HG02642 (cell line): ENCODE data around the gene ABCB11.
"Not testable (repeated sequence)": the region's sequence is repeated elsewhere in the genome, so short reads cannot be mapped to it uniquely, and the experiment has no call there.

ENCODE experiments used
- ATAC-seq: cut with Tn5 transposase; IDR thresholded peaks from one replicate; pipeline ENCODE4 v1.9.1; 2021; ENCODE audit warnings: mild to moderate bottlenecking; ENCODE audit not compliant: unreplicated experiment, poor library complexity

Gene ABCB11

DNA sequence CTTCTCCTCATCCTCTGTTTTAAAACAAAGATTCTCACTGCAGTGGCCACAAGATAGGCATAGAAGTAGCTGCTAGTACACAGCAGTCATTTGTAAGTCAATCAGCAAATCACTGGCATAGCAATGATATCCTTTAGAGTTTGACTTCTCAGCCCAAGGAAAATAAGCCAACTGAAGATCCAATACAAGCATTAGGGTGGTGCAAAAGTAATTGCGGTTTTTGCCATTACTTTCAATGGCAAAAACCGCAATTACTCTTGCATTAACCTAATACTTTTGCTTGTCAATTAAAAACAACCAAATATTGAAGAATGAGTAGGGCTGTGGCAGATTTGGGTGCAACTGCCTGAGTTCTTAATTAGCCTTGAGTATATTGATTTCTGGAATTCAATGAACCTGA lies 127.2 kb downstream of the ABCB11 start:
- ATAC-seq, result no peak

DNA sequence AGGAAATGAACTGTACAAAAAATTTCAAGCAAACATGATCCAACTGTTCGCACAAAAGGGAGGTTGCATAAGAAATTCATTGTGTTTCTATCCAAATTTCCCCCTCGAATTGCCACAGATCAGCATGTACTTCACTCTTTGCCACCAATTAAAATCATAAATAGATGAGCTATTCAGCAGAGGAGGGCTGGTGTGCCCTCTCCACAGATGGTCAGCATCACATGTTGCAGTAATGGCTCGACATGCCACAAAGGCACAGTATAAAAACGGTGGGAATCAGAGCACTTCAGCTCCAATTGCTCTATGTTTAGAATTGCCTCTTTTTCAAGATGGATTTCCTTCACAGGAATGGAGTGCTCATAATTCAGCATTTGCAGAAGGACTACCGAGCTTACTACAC lies 130.1 kb downstream of the ABCB11 start, which contains the start of gene G6PC2:
Gene G6PC2, plus strand, starts transcription at position 289 of the 400 bp plus-strand sequence. Its CDS starts 41 bp downstream, at position 330.
- ATAC-seq, result no peak

DNA sequence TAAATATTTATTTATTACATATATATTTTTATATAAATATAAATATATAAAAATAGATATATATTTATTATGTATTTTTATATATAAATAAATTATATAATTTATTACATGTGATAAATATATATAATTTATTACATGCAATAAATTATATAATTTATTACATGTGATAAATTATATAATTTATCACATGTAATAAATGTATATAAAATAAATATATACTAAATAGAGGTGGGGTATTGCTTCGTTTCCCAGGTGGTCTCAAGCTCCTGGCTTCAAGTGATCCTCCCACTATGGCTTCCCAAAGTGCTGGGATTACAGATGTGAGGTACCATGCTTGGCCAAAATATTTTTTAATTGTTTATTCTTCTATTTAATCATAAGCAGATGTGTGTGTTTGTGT lies 133.7 kb downstream of the ABCB11 start:
- ATAC-seq, result no peak

DNA sequence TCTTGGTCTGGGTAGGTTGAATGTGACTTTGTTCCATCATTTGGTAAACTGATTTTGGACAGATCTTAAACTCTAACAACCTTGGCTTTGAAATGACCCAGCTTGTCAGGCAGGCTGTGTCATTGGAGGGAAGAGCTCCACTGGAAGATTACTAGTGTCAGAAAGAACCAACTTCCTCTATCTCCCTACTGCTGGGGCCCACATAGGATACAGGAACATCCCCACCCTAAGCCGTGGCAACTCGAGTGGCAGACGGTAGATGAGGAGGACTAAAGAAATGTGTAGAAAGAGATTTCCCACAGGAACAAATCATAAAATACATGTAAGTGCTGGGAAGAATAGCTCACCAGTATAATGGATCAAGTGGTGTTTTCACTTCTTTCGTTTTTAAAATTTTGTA lies 134.3 kb downstream of the ABCB11 start:
- no peak for ATAC-seq

DNA sequence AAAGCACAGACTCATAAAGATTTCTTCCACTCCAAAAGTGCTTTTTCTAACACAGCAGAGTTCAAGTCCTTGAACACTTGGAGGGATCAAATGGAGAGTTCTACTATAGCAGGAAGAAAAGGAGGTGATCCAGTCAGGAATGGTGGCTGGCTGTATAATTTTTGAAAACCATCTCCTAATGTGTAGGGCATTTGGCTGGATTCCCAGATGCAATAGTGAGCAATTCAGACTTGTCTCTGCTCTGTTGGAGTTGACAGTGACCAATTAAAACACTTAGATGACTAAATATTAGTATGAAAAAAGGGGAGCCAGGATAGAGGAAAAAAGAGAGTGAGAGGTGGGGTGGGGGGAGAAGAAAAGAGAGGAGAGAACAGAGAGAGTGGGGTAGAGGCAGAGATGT lies 135.4 kb downstream of the ABCB11 start:
- ATAC-seq, result no peak

DNA sequence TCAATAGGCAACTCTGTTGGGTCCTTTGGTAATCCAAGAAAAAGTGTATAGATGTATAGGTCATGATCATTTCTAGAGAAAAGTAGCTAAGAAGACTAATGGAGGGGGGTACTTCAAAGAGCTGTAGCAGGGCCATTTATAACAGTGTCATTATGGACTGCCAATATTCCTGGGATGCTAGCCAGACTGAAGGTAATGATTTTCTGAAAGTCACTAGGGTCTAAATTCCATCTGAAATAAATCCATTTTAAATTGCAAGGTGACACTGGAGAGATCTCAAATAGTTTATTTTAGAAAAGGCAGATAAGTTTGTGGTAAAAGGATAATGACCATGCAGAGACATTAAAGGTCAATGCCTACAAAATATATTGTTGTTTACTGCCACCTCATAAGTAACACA lies 136.4 kb downstream of the ABCB11 start:
- no peak for ATAC-seq

DNA sequence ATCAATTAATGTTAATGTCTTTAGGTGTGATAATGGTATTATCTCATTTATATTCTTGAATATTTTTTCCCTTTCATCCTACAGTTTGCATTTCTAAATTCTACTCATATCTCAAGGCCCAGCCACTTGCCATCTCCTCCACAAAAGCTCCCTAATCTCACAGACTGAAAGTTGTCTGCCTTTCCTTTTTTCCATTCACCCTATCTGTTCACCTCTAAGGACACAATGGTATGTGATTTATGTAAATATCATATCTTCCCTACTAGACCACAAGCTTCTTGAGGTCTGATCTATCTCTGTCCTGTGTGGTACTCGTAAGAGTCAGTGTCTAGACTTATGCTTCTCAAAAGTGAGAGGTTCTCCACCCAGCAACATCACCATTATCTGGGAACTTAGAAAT lies 137.0 kb downstream of the ABCB11 start:
- no peak for ATAC-seq

DNA sequence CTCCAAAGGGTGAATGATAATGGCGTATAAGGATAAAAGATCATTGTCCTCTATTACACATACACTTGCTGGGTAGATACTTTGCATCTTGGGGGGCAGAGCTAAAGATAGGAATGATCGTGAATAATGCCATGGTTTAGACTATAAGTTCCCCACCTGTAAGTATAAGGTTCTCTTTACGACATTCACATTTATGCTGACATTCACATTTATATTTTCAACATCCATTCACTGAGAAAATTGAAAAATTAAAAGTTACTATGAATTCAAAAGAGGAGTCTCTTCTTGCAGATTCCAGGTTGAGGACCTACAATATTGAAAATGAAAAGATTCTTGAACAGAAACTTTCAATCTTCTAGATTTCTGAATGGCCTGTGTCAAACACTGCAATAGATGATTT lies 138.8 kb downstream of the ABCB11 start:
- no peak for ATAC-seq

DNA sequence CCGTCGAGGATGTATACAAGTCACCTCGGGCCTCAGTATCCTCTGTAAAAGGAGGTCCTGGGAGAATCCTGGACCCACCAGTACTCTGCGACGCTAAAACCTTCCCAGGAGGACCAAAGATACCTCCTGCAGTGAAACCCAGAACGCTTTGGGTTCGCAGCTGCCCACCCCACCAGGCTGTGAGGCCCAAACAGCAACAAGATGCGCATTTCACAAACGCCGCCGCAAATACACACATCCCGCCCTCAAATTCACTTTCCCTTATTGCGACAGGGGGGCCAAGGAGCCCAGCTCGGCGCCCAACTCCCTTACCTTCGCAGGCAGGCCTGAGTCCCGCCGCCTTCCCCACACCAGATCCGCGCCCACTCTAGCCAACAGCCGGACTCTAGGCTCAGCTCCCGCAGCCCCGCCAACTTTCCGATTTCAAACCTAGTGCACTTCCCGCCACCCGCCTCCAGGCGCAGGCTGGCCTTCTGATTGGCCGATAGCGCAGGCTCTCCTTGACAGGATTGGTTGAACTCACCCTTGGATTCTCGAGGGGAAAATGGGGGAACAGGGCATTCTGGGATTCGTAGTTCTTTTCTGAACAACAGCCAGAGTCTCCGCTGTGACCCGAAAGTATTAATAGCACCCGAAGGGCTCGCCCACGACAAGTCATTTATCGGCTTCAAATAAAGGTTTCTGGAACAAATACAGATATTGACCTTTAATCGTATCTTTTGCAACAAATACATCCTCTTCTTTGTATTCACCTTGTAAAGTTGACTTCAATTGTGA lies 140.9 kb downstream of the ABCB11 start, which contains the start of gene SPC25:
Gene SPC25, minus strand, starts transcription at position 425 of the 777 bp plus-strand sequence. CDS start 911 bp downstream, outside the sequence.
- ATAC-seq, result peak; percentile 100

DNA sequence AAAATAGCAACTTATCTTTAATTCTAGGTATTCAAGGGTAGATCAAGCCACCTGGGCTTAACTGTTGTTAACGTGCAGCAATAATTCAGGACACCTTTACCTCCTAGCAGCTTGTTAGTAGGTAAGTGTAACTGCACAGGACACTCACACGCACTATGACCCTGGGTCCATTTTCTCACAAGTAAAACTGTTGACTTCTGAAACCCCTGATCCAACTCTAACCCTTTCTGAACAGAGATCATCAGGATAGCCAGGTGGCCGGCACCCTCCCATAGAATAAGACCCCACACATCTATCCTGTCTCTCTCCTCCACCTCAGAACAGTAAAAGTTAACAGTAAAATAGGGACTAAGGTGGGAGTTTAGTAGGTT lies 141.5 kb downstream of the ABCB11 start:
- ATAC-seq, result no peak

DNA sequence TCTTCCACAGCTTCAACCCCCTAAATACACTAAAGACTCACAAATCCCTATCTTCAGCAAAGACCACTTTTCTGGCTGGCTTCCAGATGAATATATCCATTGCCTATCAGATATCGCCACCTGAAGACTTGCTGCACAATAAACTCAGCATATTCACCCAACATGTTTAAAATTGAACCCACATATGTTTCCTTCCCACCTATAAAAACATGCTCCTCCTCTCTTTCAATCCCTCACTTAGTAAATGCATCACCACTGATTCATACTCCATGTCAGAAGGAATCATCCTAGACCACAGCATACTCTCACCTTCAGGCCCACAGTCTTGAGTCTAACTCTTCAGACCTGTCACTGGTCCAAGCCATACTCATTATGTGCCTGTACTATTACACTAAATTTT lies 146.1 kb downstream of the ABCB11 start:
- ATAC-seq, result no peak

DNA sequence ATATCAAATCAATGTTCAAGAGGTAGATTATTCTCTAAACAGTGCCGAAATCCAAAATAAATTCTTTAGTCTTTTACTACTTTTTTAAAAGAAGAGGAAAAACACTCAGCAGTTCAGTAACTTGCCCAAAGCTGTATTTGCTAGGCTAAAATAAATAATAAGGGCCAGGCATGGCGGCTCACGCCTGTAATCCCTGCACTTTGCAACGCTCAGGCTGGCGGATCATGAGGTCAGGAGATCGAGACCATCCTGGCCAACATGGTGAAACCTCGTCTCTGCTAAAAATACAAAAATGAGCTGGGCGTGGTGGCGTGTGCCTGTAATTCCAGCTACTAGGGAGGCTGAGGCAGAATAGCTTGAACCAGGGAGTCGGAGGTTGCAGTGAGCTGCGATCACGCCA lies 149.0 kb downstream of the ABCB11 start:
- ATAC-seq, result not testable (repeated sequence)

DNA sequence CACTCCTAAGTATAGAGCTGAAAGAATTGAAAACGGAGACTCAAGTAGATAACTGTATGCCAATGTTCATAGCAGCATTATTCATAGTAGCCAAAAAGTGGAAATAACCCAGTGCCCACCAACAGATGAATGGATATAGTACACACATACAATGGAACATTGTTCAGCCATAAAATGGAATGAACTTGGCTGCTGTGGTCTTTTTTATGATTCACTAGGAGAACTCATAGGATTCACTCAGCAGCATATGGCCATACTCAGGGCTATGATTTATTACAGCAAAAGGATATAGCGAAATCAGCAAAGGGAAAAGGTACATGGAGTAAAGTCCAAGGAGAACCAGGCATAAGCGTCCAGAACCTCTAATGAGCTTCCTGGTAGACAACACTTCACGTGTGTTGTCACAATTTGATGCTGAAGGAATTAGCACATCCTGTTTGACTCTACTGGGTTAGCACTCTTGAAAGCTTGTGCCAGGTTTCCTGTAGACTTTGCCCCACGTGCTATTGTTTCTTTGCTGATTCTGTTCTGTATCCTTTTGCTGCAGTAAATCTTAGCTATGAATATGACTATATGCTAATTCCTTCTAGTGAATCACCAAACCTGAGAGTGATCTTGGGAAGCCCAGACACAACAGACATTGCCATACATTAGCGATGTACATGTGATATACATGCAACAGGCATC lies 156.6 kb downstream of the ABCB11 start:
- ATAC-seq, result no peak

DNA sequence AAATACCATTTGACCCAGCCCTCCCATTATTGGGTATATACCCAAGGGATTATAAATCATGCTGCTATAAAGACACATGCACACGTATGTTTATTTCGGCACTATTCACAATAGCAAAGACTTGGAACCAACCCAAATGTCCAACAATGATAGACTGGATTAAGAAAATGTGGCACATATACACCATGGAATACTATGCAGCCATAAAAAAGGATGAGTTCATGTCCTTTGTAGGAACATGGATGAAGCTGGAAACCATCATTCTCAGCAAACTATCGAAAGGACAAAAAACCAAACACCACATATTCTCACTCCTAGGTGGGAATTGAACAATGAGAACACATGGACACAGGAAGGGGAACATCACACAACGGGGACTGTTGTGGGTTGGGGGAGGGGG lies 160.3 kb downstream of the ABCB11 start:
- not testable (repeated sequence) for ATAC-seq
